ENCODE results near the gene BRS3.

Gene BRS3

GRCh38 chrX:136495043-136495442, 7.3 kb downstream of the BRS3 start:
- DNase-seq (ENCODE audit: low spot score), result no peak

GRCh38 chrX:136496186-136496763, 8.5 kb downstream of the BRS3 start:
- DNase-seq (ENCODE audit: low spot score), result no peak

GRCh38 chrX:136496764-136497555, 9.2 kb downstream of the BRS3 start:
- DNase-seq (ENCODE audit: low spot score), result peak; percentile 75

- peak; percentile 2 for DNase-seq (ENCODE audit: low spot score)
These were observed 9.9 kb downstream of the BRS3 start, which contains the start of gene HTATSF1 for GRCh38 chrX:136497556-136498052. HTATSF1 (plus strand) TSS chrX:136497592; CDS start chrX:136497685, 93 bp downstream.

- DNase-seq (ENCODE audit: low spot score), result no peak
These were observed 31.3 kb downstream of the BRS3 start for GRCh38 chrX:136519069-136519468.

GRCh38 chrX:136523770-136524169, 36.0 kb downstream of the BRS3 start:
- no peak for DNase-seq (ENCODE audit: low spot score)

GRCh38 chrX:136525738-136526606, 38.2 kb downstream of the BRS3 start:
- DNase-seq (ENCODE audit: low spot score), result no peak

GRCh38 chrX:136528645-136529315, 41.0 kb downstream of the BRS3 start:
- DNase-seq (ENCODE audit: low spot score), result no peak

GRCh38 chrX:136529795-136530194, 42.0 kb downstream of the BRS3 start:
- DNase-seq (ENCODE audit: low spot score), result no peak

GRCh38 chrX:136531951-136532350, 44.2 kb downstream of the BRS3 start, which contains the start of gene VGLL1:
VGLL1 (plus strand) TSS chrX:136532215; CDS start chrX:136536021, 3,806 bp downstream.
- DNase-seq (ENCODE audit: low spot score), result no peak

GRCh38 chrX:136534131-136534530, 46.4 kb downstream of the BRS3 start:
- DNase-seq (ENCODE audit: low spot score), result no peak

GRCh38 chrX:136538811-136539210, 51.1 kb downstream of the BRS3 start:
- DNase-seq (ENCODE audit: low spot score), result no peak

GRCh38 chrX:136540226-136540625, 52.5 kb downstream of the BRS3 start:
- no peak for DNase-seq (ENCODE audit: low spot score)

- DNase-seq (ENCODE audit: low spot score), result no peak
These were observed 53.5 kb downstream of the BRS3 start for GRCh38 chrX:136541294-136541693.

GRCh38 chrX:136542281-136542680, 54.5 kb downstream of the BRS3 start:
- DNase-seq (ENCODE audit: low spot score), result no peak
